GM12873 (cell line): ENCODE measurements around the gene SHISA6.

ENCODE experiments used
- CTCF ChIP-seq: IDR thresholded peaks from 2 replicates; pipeline ENCODE4 v1.5.1; 2012; ENCODE audit warnings: low read depth, mild to moderate bottlenecking, moderate library complexity, low read length, control low read depth; ENCODE audit not compliant: insufficient read depth; ENCODE audit errors: missing control alignments

Gene SHISA6

GRCh38 chr17:11608396-11608795, 367.4 kb downstream of the SHISA6 start:
- no peak for TF ChIP-seq CTCF

GRCh38 chr17:11610999-11611566, 370.1 kb downstream of the SHISA6 start:
- no peak for TF ChIP-seq CTCF

GRCh38 chr17:11612956-11613355, 371.9 kb downstream of the SHISA6 start:
- no peak for TF ChIP-seq CTCF
